Measurements from ENCODE around the gene TRIP13. TPM values are rescaled to one million over a fixed set of nuclear protein-coding genes. Genes with fewer than 3 reads are reported as not detected.

Gene TRIP13
- total and polyA plus RNA-seq, 2 experiments from 2014 or later: 9.2 to 9.4 TPM

GRCh38 chr5:966345-966710 is 73.6 kb downstream of the TRIP13 start:
- H3K27ac ChIP-seq: no peak overlapping the region
- H3K9me2 ChIP-seq (replicated peaks; ENCODE audit: insufficient read depth): no peaks in the 10 kb centered on the region
- H3K36me3 ChIP-seq (replicated peaks; ENCODE audit: insufficient read depth, low read depth): no peaks in the 10 kb centered on the region
- DNase-seq (ENCODE audit: low spot score): no peak
- no peak overlapping the region for H2AFZ ChIP-seq
- no peaks in the 10 kb centered on the region for H3K9me3 ChIP-seq (ENCODE audit: low read depth)
- H3K79me2 ChIP-seq: no peaks in the 10 kb centered on the region
- peaks cover 7% of the 10 kb centered on the region for H3K27me3 ChIP-seq
- peaks cover 12% of the 10 kb centered on the region for H3K4me1 ChIP-seq (ENCODE audit: insufficient read depth)
- H4K20me1 ChIP-seq (ENCODE audit: insufficient read depth, poor library complexity, severe bottlenecking): no peaks in the 10 kb centered on the region
- WGBS (ENCODE audit: low lambda C conversion rate, missing lambda C conversion rate): 84% methylated on average over 9 of the region's 9 CpGs
- H3K4me3 ChIP-seq: no peak overlapping the region
- no peak for TF ChIP-seq CTCF (IDR thresholded peaks at IDR 0.05; ENCODE audit: poor library complexity)
- TF ChIP-seq EZH2 (IDR thresholded peaks at IDR 0.05; ENCODE audit: borderline replicate concordance): no peak
- TF ChIP-seq EZH2phosphoT487 (IDR thresholded peaks at IDR 0.05; ENCODE audit: low read depth, severe bottlenecking, unreplicated experiment): no peak
- no peak overlapping the region for H3K4me2 ChIP-seq

- Histone ChIP-seq H2AFZ (no peak overlapping the region), H4K20me1 (ENCODE audit: insufficient read depth, poor library complexity, severe bottlenecking) (no peaks in the 10 kb centered on the region), H3K79me2 (no peaks in the 10 kb centered on the region), H3K9me2 (replicated peaks; ENCODE audit: insufficient read depth) (no peaks in the 10 kb centered on the region), H3K9me3 (ENCODE audit: low read depth) (no peaks in the 10 kb centered on the region), H3K4me3 (no peak overlapping the region), H3K4me2 (no peak overlapping the region), H3K4me1 (ENCODE audit: insufficient read depth) (peaks cover 12% of the 10 kb centered on the region), H3K27me3 (peaks cover 7% of the 10 kb centered on the region), H3K27ac (no peak overlapping the region), H3K36me3 (replicated peaks; ENCODE audit: insufficient read depth, low read depth) (no peaks in the 10 kb centered on the region)
- no peak for TF ChIP-seq CTCF (IDR thresholded peaks at IDR 0.05; ENCODE audit: poor library complexity)
- WGBS (ENCODE audit: low lambda C conversion rate, missing lambda C conversion rate): 96% methylated on average over 6 of the region's 6 CpGs
- no peak for DNase-seq (ENCODE audit: low spot score)
Observed at GRCh38 chr5:966941-967340, 74.3 kb downstream of the TRIP13 start.

Other genes with a start within 250 kb of the TRIP13 start
- 1.6 and 2.0 TPM in 2 replicates for gene TPPP, start 199.5 kb upstream of the TRIP13 start, total RNA-seq
- gene TPPP, start 199.5 kb upstream of the TRIP13 start, polyA plus RNA-seq: 4.3 and 5.2 TPM in 2 replicates
- 0.16 and 0.83 TPM in 2 replicates for gene ZDHHC11B, start 108.2 kb upstream of the TRIP13 start, total RNA-seq
- 1.3 and 1.9 TPM in 2 replicates for gene ZDHHC11B, start 108.2 kb upstream of the TRIP13 start, polyA plus RNA-seq
- gene ZDHHC11, start 41.9 kb upstream of the TRIP13 start, total RNA-seq: 3.0 and 5.8 TPM in 2 replicates
- gene ZDHHC11, start 41.9 kb upstream of the TRIP13 start, polyA plus RNA-seq: 7.3 and 8.5 TPM in 2 replicates
- 16.5 and 20.3 TPM in 2 replicates for gene BRD9, start 83 bp upstream of the TRIP13 start, total RNA-seq
- gene BRD9, start 83 bp upstream of the TRIP13 start, polyA plus RNA-seq: 17.8 and 22.0 TPM in 2 replicates
- gene NKD2, start 115.9 kb downstream of the TRIP13 start, total RNA-seq: 1.4 and 2.0 TPM in 2 replicates
- gene NKD2, start 115.9 kb downstream of the TRIP13 start, polyA plus RNA-seq: 9.1 and 10.1 TPM in 2 replicates
- 19.7 and 30.2 TPM in 2 replicates for gene SLC12A7, start 219.2 kb downstream of the TRIP13 start, total RNA-seq
- 31.3 and 34.3 TPM in 2 replicates for gene SLC12A7, start 219.2 kb downstream of the TRIP13 start, polyA plus RNA-seq